Fibroblast of lung (primary cell): Measurements from ENCODE around the gene PLEKHA6. TPM values are rescaled to one million over a fixed set of nuclear protein-coding genes. Genes with fewer than 3 reads are reported as not detected.

Experiments
- DNase-seq, 2 donors: peaks; one replicate each; pipeline versions ENCODE4 v3.0.0 to v3.0.0-alpha.2; 2010; ENCODE audit warnings: low read depth in 2 of 2
- H2AFZ ChIP-seq: 2 replicates; pipeline ENCODE4 v1.5.1; 2012; ENCODE audit warnings: low read length, control low read depth, inconsistent platforms
- H3K27ac ChIP-seq: 2 replicates; pipeline ENCODE4 v1.5.1; 2011; ENCODE audit warnings: low read length, control low read depth; ENCODE audit not compliant: insufficient read depth
- H3K27me3 ChIP-seq: 2 replicates; pipeline ENCODE4 v1.5.1; 2011; ENCODE audit warnings: mild to moderate bottlenecking, low read length; ENCODE audit not compliant: control insufficient read depth, insufficient read depth
- H3K36me3 ChIP-seq: 2 replicates; pipeline ENCODE4 v1.5.1; 2011; ENCODE audit warnings: low read length; ENCODE audit not compliant: control insufficient read depth, insufficient read depth
- H3K4me1 ChIP-seq: 2 replicates; pipeline ENCODE4 v1.5.1; 2011; ENCODE audit warnings: low read length; ENCODE audit not compliant: control insufficient read depth, insufficient read depth; ENCODE audit errors: extremely low read depth
- H3K4me2 ChIP-seq: 2 replicates; pipeline ENCODE4 v1.5.1; 2011; ENCODE audit warnings: low read length, control low read depth; ENCODE audit not compliant: insufficient read depth; ENCODE audit errors: extremely low read depth
- H3K4me3 ChIP-seq, 4 experiments: fragments of 200-600 bp in 1 of 4; sonication (generic) in 1 of 4; replicated peaks in 1 of 4; 2 replicates each; pipeline ENCODE4 v1.5.1; 2011 to 2016; ENCODE audit warnings: low read length in 4 of 4, low read depth in 3 of 4, mild to moderate bottlenecking in 3 of 4, control low read depth in 2 of 4, inconsistent platforms in 1 of 4, mixed read lengths in 1 of 4; ENCODE audit not compliant: insufficient read depth in 1 of 4; ENCODE audit errors: control extremely low read depth in 1 of 4
- H3K79me2 ChIP-seq: 2 replicates; pipeline ENCODE4 v1.5.1; 2012; ENCODE audit warnings: mild to moderate bottlenecking, low read length, inconsistent platforms; ENCODE audit not compliant: control insufficient read depth, insufficient read depth
- H3K9ac ChIP-seq: 2 replicates; pipeline ENCODE4 v1.5.1; 2011; ENCODE audit warnings: mild to moderate bottlenecking, low read length, control low read depth; ENCODE audit not compliant: insufficient read depth
- H3K9me3 ChIP-seq: 2 replicates; pipeline ENCODE4 v1.5.1; 2012; ENCODE audit warnings: low read depth, low read length; ENCODE audit not compliant: control insufficient read depth, insufficient read depth
- H4K20me1 ChIP-seq: 2 replicates; pipeline ENCODE4 v1.5.1; 2011; ENCODE audit warnings: low read length; ENCODE audit not compliant: control insufficient read depth, insufficient read depth; ENCODE audit errors: extremely low read depth
- CTCF ChIP-seq, 2 donors: IDR thresholded peaks in 1 of 2; conservative IDR thresholded peaks in 1 of 2; 1 replicate in 1 of 2; 2 replicates in 1 of 2; pipeline ENCODE4 v1.5.1; 2011 to 2012; ENCODE audit warnings: low read length in 2 of 2, control low read depth in 1 of 2, inconsistent platforms in 1 of 2, low read depth in 1 of 2, mild to moderate bottlenecking in 1 of 2
- EZH2 ChIP-seq: IDR thresholded peaks from 2 replicates; pipeline ENCODE4 v1.5.1; 2012; ENCODE audit warnings: low read length, control low read depth, mild to moderate bottlenecking; ENCODE audit errors: missing control alignments
- polyA plus RNA-seq, 2 donors: library from polyadenylated mRNA; depleted of rRNA in 1 of 2; stranded (reverse) in 1 of 2; unstranded in 1 of 2; fragments of >200 nt; gene quantifications; 2 replicates each; pipeline ENCODE4 v1.2.1, GENCODE V29; 2011 to 2012; ENCODE audit warnings: missing spikeins in 1 of 2
- total RNA-seq: library from RNA; depleted of rRNA; stranded (reverse); fragments of >200 nt; gene quantifications from 2 replicates; pipeline ENCODE4 v1.2.1, GENCODE V29; 2014

The PLEKHA6 gene
- total and polyA plus RNA-seq, 2 donors (not counting 1 experiment from before 2014, with no cell fraction given) = 3.8 to 4.3 TPM

GRCh38 chr1:204294357-204294756, 65.4 kb downstream of the PLEKHA6 start:
- H3K36me3 ChIP-seq = no peaks in the 10 kb centered on the region
- H3K4me2 ChIP-seq = peak overlapping the region; percentile 75
- no peaks in the 10 kb centered on the region for H3K79me2 ChIP-seq
- peak overlapping the region; percentile 66 for H3K27ac ChIP-seq
- H4K20me1 ChIP-seq = no peaks in the 10 kb centered on the region
- H3K9ac ChIP-seq = no peak overlapping the region
- H2AFZ ChIP-seq = no peak overlapping the region
- no peaks in the 10 kb centered on the region for H3K27me3 ChIP-seq
- peak; percentile 90 to 96 for DNase-seq
- TF ChIP-seq EZH2 = no peak
- no peak for TF ChIP-seq CTCF (conservative IDR thresholded peaks at IDR 0.05 in 1 of 2, IDR thresholded peaks at IDR 0.05 in 1 of 2; ENCODE audit: low read depth in 1 of 2, low read length in 2 of 2)
- H3K9me3 ChIP-seq = no peaks in the 10 kb centered on the region
- peaks cover 34% of the 10 kb centered on the region for H3K4me1 ChIP-seq
- H3K4me3 ChIP-seq = no peak overlapping the region

DNA sequence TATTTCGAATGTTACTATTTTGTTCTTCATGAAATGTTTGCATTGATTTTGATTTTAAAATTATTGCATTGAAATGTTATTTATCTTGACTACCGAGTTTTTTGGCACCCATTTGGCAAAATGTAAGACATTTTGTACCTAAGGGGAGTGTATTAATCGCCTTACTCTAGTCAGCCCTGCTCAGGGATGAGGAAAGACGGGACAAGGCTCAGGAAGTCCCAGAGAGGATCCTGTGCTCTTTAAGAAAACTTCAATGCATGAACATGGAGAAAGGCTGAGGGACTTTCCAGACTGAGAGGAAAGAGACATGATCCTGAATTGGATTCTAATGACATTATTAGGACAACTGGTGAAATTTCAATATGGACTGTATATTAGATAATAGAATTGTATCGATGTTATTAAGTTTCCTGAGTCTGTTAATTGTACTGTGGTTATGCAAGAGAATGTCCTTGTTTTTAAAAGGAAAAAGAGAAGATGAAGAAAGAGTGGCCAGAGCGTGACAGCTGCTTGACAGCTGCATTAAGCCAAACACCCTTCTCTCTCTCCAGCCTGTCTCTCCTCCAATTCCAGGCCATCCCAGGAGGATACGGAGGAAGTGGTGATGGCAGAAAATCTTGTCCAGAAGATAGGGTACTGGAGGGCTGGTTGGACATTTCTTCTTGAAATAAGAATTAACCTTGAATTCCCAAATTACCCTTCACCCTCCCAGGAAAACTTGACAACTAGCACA, 66.0 kb downstream of the PLEKHA6 start:
- Histone ChIP-seq H3K4me3 (no peak overlapping the region), H3K27ac (peak overlapping the region; percentile 66), H3K27me3 (no peaks in the 10 kb centered on the region), H3K36me3 (no peaks in the 10 kb centered on the region), H3K9ac (no peak overlapping the region), H2AFZ (no peak overlapping the region), H3K79me2 (no peaks in the 10 kb centered on the region), H3K4me2 (peak overlapping the region; percentile 75), H4K20me1 (no peaks in the 10 kb centered on the region), H3K9me3 (no peaks in the 10 kb centered on the region), H3K4me1 (peaks cover 34% of the 10 kb centered on the region)
- no peak for TF ChIP-seq CTCF (conservative IDR thresholded peaks at IDR 0.05 in 1 of 2, IDR thresholded peaks at IDR 0.05 in 1 of 2; ENCODE audit: low read depth in 1 of 2, low read length in 2 of 2)
- no peak for TF ChIP-seq EZH2
- peak in 1 of 2 donors; percentile 73 for DNase-seq

DNA sequence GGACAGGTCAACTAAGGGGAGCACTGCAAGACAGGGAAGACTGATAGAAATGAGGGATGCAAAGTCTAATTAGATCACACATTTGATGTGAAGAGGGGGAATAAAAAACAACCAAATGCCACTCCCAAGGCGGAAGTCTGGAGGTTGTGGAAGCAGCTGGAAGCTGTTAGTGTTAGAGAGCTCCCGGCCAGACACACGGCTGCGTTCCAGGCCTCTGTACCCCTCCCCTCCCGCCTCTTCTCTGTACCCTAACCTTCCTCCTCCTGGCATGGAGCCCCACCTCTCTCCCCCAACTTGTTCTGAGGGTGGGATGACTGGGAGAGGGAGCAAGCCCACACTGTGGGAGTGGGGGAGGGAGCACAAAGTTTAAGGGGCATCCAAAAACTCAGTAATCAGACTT, 67.0 kb downstream of the PLEKHA6 start:
- Histone ChIP-seq H3K4me1 (peaks cover 34% of the 10 kb centered on the region), H4K20me1 (no peaks in the 10 kb centered on the region), H3K9me3 (no peaks in the 10 kb centered on the region), H3K27me3 (no peaks in the 10 kb centered on the region), H3K4me3 (no peak overlapping the region), H2AFZ (no peak overlapping the region), H3K9ac (no peak overlapping the region), H3K4me2 (no peak overlapping the region), H3K36me3 (no peaks in the 10 kb centered on the region), H3K79me2 (no peaks in the 10 kb centered on the region), H3K27ac (no peak overlapping the region)
- TF ChIP-seq EZH2 = no peak
- TF ChIP-seq CTCF (conservative IDR thresholded peaks at IDR 0.05 in 1 of 2, IDR thresholded peaks at IDR 0.05 in 1 of 2; ENCODE audit: low read depth in 1 of 2, low read length in 2 of 2) = no peak
- peak in 1 of 2 donors; percentile 21 for DNase-seq
